ENCODE measurements around the gene PALD1. TPM values are rescaled to one million over a fixed set of nuclear protein-coding genes. Genes with fewer than 3 reads are reported as not detected.

Gene PALD1
- total and polyA plus RNA-seq, 2 of the 4 experiments (the other 2 are of a cell fraction), result 0.12 to 0.18 TPM

DNA sequence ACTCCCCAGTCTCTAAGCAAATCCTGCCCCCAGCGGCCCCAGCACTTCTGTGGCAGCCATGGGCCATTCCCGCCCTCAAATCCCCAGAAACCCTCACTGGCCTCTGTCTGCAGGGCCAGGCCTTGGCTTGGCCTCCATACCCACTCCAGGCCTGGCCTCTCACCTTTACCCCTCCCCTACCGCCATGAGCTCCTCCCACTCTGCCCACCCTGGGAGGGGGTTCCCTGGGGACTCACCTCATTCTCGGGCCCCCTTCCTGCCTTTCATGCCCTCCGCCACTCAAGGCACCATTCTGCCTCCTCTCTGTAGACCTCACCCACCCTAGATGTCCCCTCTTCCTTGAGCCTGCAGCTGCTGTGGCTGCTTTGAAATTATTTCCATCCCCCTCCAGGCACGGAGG lies 83.0 kb downstream of the PALD1 start:
- Histone ChIP-seq H2BK5ac (ENCODE audit: low read depth, low read length, poor library complexity, severe bottlenecking) (no peak overlapping the region), H2AK9ac (replicated peaks; ENCODE audit: low read depth, low read length, poor library complexity) (no peak overlapping the region), H3K14ac (replicated peaks; ENCODE audit: low read depth, low read length) (no peak overlapping the region), H2BK20ac (ENCODE audit: low read depth, low read length) (no peak overlapping the region), H4K8ac (ENCODE audit: low read depth in 2 of 2, low read length in 2 of 2) (no peak overlapping the region), H3K4ac (ENCODE audit: low read depth, low read length) (no peak overlapping the region), H2AK5ac (ENCODE audit: low read depth, low read length) (no peak overlapping the region), H4K91ac (ENCODE audit: insufficient read depth, low read depth, low read length) (no peak overlapping the region), H3K4me3 (ENCODE audit: insufficient read depth, low read depth, low read length) (no peak overlapping the region), H3K9me1 (ENCODE audit: insufficient read depth, low read length) (no peaks in the 10 kb centered on the region), H4K20me1 (ENCODE audit: insufficient read depth, low read length) (no peaks in the 10 kb centered on the region), H3K56ac (ENCODE audit: extremely low read depth, insufficient read depth, low read length) (no peak overlapping the region), H3K4me1 (ENCODE audit: control insufficient read depth, insufficient read depth, low read length) (peaks cover 3% of the 10 kb centered on the region; the same call in 1 of the 2 replicates), H2AFZ (replicated peaks; ENCODE audit: low read length, poor library complexity) (no peak overlapping the region), H2BK15ac (ENCODE audit: low read depth, low read length) (no peak overlapping the region), H3K9me3 (ENCODE audit: control insufficient read depth, insufficient read depth, low read length) (no peaks in the 10 kb centered on the region), H3K27ac (ENCODE audit: insufficient read depth, low read length) (no peak overlapping the region), H3K23ac (ENCODE audit: low read depth, low read length) (no peak overlapping the region), H2BK120ac (ENCODE audit: low read depth, low read length) (no peak overlapping the region), H4K5ac (ENCODE audit: low read depth, low read length) (no peak overlapping the region), H3K79me1 (ENCODE audit: low read depth in 1 of 2, low read length in 2 of 2) (no peaks in the 10 kb centered on the region), H3K18ac (ENCODE audit: low read depth, low read length) (no peak overlapping the region), H3K36me3 (ENCODE audit: control insufficient read depth, insufficient read depth, low read length) (no peaks in the 10 kb centered on the region), H3K9ac (ENCODE audit: low read depth, low read length) (no peak overlapping the region), H3K4me2 (ENCODE audit: low read depth, low read length) (no peak overlapping the region), H3K27me3 (ENCODE audit: control insufficient read depth, insufficient read depth, low read length) (peaks cover 16% of the 10 kb centered on the region)
- ATAC-seq (ENCODE audit: low read depth), result no peak
- POLR2A ChIA-PET (ENCODE audit: unreplicated experiment), result no interaction called here
- BruUV-seq (replicated peaks), result no TSS peak
- intact Hi-C loops (cut with micrococcal nuclease) (no loop called here), in situ Hi-C loops (cut with MboI; ENCODE audit: low sequenced_read_pairs) (no loop called here), dilution Hi-C loops (cut with HindIII; ENCODE audit: low sequenced_read_pairs, unreplicated experiment) (no loop called here)
- TF ChIP-seq RFX5 (IDR thresholded peaks at IDR 0.05; ENCODE audit: low read depth, low read length) (no peak), RCOR1 (IDR thresholded peaks at IDR 0.05; ENCODE audit: insufficient replicate concordance, low read length) (no peak), MXI1 (IDR thresholded peaks at IDR 0.05; ENCODE audit: borderline replicate concordance, low read depth, low read length) (no peak), SMC3 (IDR thresholded peaks at IDR 0.05; ENCODE audit: low read depth, low read length) (no peak), FOS (IDR thresholded peaks at IDR 0.05; ENCODE audit: low read depth, low read length) (no peak), MAZ (IDR thresholded peaks at IDR 0.05; ENCODE audit: borderline replicate concordance, low read depth, low read length) (no peak), CEBPB (IDR thresholded peaks at IDR 0.05; ENCODE audit: low read depth, low read length) (no peak), POLR2A (IDR thresholded peaks at IDR 0.05; ENCODE audit: low read depth, low read length) (no peak), BHLHE40 (IDR thresholded peaks at IDR 0.05; ENCODE audit: low read depth, low read length) (no peak), NFE2L2 (IDR thresholded peaks at IDR 0.05; ENCODE audit: low read depth, low read length) (no peak), MAFK (IDR thresholded peaks at IDR 0.05; ENCODE audit: low read depth, low read length) (no peak), RAD21 (IDR thresholded peaks at IDR 0.05; ENCODE audit: low read length) (no peak), CHD1 (IDR thresholded peaks at IDR 0.05; ENCODE audit: low read depth, low read length) (no peak)
- TF ChIP-seq, protein P1, sequence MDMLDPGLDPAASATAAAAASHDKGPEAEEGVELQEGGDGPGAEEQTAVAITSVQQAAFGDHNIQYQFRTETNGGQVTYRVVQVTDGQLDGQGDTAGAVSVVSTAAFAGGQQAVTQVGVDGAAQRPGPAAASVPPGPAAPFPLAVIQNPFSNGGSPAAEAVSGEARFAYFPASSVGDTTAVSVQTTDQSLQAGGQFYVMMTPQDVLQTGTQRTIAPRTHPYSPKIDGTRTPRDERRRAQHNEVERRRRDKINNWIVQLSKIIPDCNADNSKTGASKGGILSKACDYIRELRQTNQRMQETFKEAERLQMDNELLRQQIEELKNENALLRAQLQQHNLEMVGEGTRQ (IDR thresholded peaks at IDR 0.05; ENCODE audit: low read depth, low read length), result no peak
- TF ChIP-seq, protein P2, sequence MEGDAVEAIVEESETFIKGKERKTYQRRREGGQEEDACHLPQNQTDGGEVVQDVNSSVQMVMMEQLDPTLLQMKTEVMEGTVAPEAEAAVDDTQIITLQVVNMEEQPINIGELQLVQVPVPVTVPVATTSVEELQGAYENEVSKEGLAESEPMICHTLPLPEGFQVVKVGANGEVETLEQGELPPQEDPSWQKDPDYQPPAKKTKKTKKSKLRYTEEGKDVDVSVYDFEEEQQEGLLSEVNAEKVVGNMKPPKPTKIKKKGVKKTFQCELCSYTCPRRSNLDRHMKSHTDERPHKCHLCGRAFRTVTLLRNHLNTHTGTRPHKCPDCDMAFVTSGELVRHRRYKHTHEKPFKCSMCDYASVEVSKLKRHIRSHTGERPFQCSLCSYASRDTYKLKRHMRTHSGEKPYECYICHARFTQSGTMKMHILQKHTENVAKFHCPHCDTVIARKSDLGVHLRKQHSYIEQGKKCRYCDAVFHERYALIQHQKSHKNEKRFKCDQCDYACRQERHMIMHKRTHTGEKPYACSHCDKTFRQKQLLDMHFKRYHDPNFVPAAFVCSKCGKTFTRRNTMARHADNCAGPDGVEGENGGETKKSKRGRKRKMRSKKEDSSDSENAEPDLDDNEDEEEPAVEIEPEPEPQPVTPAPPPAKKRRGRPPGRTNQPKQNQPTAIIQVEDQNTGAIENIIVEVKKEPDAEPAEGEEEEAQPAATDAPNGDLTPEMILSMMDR (conservative IDR thresholded peaks at IDR 0.05; ENCODE audit: low read depth, low read length), result no peak
- TF ChIP-seq, protein P3, sequence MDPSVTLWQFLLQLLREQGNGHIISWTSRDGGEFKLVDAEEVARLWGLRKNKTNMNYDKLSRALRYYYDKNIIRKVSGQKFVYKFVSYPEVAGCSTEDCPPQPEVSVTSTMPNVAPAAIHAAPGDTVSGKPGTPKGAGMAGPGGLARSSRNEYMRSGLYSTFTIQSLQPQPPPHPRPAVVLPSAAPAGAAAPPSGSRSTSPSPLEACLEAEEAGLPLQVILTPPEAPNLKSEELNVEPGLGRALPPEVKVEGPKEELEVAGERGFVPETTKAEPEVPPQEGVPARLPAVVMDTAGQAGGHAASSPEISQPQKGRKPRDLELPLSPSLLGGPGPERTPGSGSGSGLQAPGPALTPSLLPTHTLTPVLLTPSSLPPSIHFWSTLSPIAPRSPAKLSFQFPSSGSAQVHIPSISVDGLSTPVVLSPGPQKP (IDR thresholded peaks at IDR 0.05; ENCODE audit: borderline replicate concordance, low read depth, low read length), result no peak
- CTCF ChIA-PET, result interaction anchor here (1.0 to 1.1 kb wide), 2 partner anchors 12 to 197 kb away, joined by 3 to 4 read pairs; no protein-coding TSS in a partner anchor
- DNase-seq, result no peak
- 100% methylated on average over 1 of the region's 6 CpGs; no CpG with 5 or more reads in 1 of the 2 experiments for WGBS, 2 experiments (ENCODE audit: extremely low coverage in 2 of 2, insufficient read length in 1 of 2)

All from IMR-90 (cell line).